Measurements from ENCODE around the gene ZNF839.

- no peak for TF ChIP-seq CREB5 (CRISPR knock-in tag; IDR thresholded peaks at IDR 0.05; ENCODE audit: low read depth)
- TF ChIP-seq ESRRG (CRISPR knock-in tag; IDR thresholded peaks at IDR 0.05): no peak
- TF ChIP-seq TOX (CRISPR knock-in tag; IDR thresholded peaks at IDR 0.05; ENCODE audit: borderline replicate concordance): no peak
- no peak for TF ChIP-seq ZFP3 (CRISPR knock-in tag; IDR thresholded peaks at IDR 0.05)
- no peak for TF ChIP-seq ZFP30 (CRISPR knock-in tag; IDR thresholded peaks at IDR 0.05)
These were observed 67.5 kb downstream of the ZNF839 start for GRCh38 chr14:102387086-102387485.
